HEK293 (cell line): ENCODE measurements around the gene ATP1A3.

ENCODE experiments used
- CTCF ChIA-PET: fragments of 350-600 bp; formaldehyde crosslinking; extraction: SDS; loops from one replicate; lab custom pipeline; 2021; ENCODE audit warnings: antibody characterized with exemption; lab: Yijun Ruan, JAX
- POLR2A ChIA-PET: fragments of 300-600 bp; formaldehyde crosslinking; extraction: SDS; loops from one replicate; lab custom pipeline; 2020; ENCODE audit warnings: antibody characterized with exemption, inconsistent platforms; lab: Yijun Ruan, JAX
- H3K27ac ChIP-seq: fragments of 200-500 bp; sonication (Bioruptor generic); 2 replicates; pipeline ENCODE4 v1.5.1; 2014; ENCODE audit warnings: low read depth, low read length, control low read depth, inconsistent platforms; ENCODE audit errors: extremely low read depth
- H3K36me3 ChIP-seq, 2 experiments: fragments of 200-500 bp in 1 of 2; sonication (Bioruptor generic) in 1 of 2; 1 replicate in 1 of 2; 2 replicates in 1 of 2; pipeline ENCODE4 v1.5.1; 2014 to 2017; ENCODE audit warnings: inconsistent platforms in 2 of 2, low read length in 2 of 2; ENCODE audit not compliant: control insufficient read depth in 2 of 2, insufficient read depth in 1 of 2
- H3K4me1 ChIP-seq: fragments of 200-500 bp; sonication (Bioruptor generic); 2 replicates; pipeline ENCODE4 v1.5.1; 2014; ENCODE audit warnings: mild to moderate bottlenecking, low read length, inconsistent platforms; ENCODE audit not compliant: control insufficient read depth, insufficient read depth
- H3K4me3 ChIP-seq: 2 replicates; pipeline ENCODE4 v1.5.1; 2011; ENCODE audit warnings: low read depth, mild to moderate bottlenecking, control low read depth, low read length, moderate library complexity
- H3K9me3 ChIP-seq: fragments of 200-500 bp; sonication (Bioruptor generic); 2 replicates; pipeline ENCODE4 v1.5.1; 2014; ENCODE audit warnings: low read depth, low read length, inconsistent platforms; ENCODE audit not compliant: control insufficient read depth, insufficient read depth
- BCL11A ChIP-seq: fragments of 450-650 bp; formaldehyde crosslinking; IDR thresholded peaks from 2 replicates; pipeline ENCODE4 v1.5.1; 2016; ENCODE audit warnings: low read depth, missing biosample characterization, missing genetic modification characterization
- GLI2 ChIP-seq: fragments of 450-650 bp; formaldehyde crosslinking; IDR thresholded peaks from 2 replicates; pipeline ENCODE4; 2017; ENCODE audit warnings: missing biosample characterization, missing genetic modification characterization, low read depth, borderline replicate concordance
- GLIS1 ChIP-seq: fragments of 450-650 bp; formaldehyde crosslinking; IDR thresholded peaks from 2 replicates; pipeline ENCODE4 v1.5.1; 2016; ENCODE audit warnings: missing biosample characterization, missing genetic modification characterization
- HIC1 ChIP-seq: fragments of 450-650 bp; formaldehyde crosslinking; IDR thresholded peaks from 2 replicates; pipeline ENCODE4 v1.5.1; 2016; ENCODE audit warnings: missing biosample characterization, missing genetic modification characterization
- HOXC10 ChIP-seq: sonication (generic); formaldehyde crosslinking; IDR thresholded peaks from 2 replicates; pipeline ENCODE4 v1.8.1; 2023; ENCODE audit warnings: mild to moderate bottlenecking, missing genetic modification reagents
- IKZF3 ChIP-seq: fragments of 450-650 bp; IDR thresholded peaks from 2 replicates; pipeline ENCODE4 v1.5.0; 2018; ENCODE audit warnings: missing biosample characterization, mild to moderate bottlenecking, missing genetic modification characterization, moderate library complexity
- KLF1 ChIP-seq: fragments of 450-650 bp; formaldehyde crosslinking; IDR thresholded peaks from 2 replicates; pipeline ENCODE4 v1.5.1; 2016; ENCODE audit warnings: missing biosample characterization, missing genetic modification characterization
- MZF1 ChIP-seq: fragments of 450-650 bp; formaldehyde crosslinking; IDR thresholded peaks from 2 replicates; pipeline ENCODE4 v1.5.1; 2017; ENCODE audit warnings: missing biosample characterization, missing genetic modification characterization, borderline replicate concordance
- OSR2 ChIP-seq: fragments of 450-650 bp; formaldehyde crosslinking; IDR thresholded peaks from 2 replicates; pipeline ENCODE4 v1.5.1; 2016; ENCODE audit warnings: missing biosample characterization, missing genetic modification characterization
- ZBTB20 ChIP-seq: fragments of 450-650 bp; formaldehyde crosslinking; IDR thresholded peaks from 2 replicates; pipeline ENCODE4 v1.5.1; 2016; ENCODE audit warnings: missing biosample characterization, missing genetic modification characterization
- ZBTB48 ChIP-seq: fragments of 450-650 bp; formaldehyde crosslinking; IDR thresholded peaks from 2 replicates; pipeline ENCODE4 v1.5.1; 2016; ENCODE audit warnings: missing biosample characterization, missing genetic modification characterization
- ZFP3 ChIP-seq: fragments of 450-650 bp; formaldehyde crosslinking; IDR thresholded peaks from 2 replicates; pipeline ENCODE4 v1.5.1; 2016; ENCODE audit warnings: low read depth, missing biosample characterization, missing genetic modification characterization
- ZIC2 ChIP-seq: fragments of 450-650 bp; formaldehyde crosslinking; IDR thresholded peaks from 2 replicates; pipeline ENCODE4 v1.5.1; 2016; ENCODE audit warnings: missing biosample characterization, missing genetic modification characterization
- ZNF155 ChIP-seq: fragments of 450-650 bp; formaldehyde crosslinking; IDR thresholded peaks from 2 replicates; pipeline ENCODE4 v1.5.1; 2016; ENCODE audit warnings: missing biosample characterization, missing genetic modification characterization
- ZNF211 ChIP-seq: fragments of 450-650 bp; formaldehyde crosslinking; IDR thresholded peaks from 2 replicates; pipeline ENCODE4 v1.5.1; 2016; ENCODE audit warnings: low read depth, missing biosample characterization, missing genetic modification characterization
- ZNF214 ChIP-seq: fragments of 450-650 bp; formaldehyde crosslinking; IDR thresholded peaks from 2 replicates; pipeline ENCODE4 v1.5.1; 2017; ENCODE audit warnings: missing biosample characterization, mild to moderate bottlenecking, missing genetic modification characterization, borderline replicate concordance
- ZNF223 ChIP-seq: fragments of 450-650 bp; formaldehyde crosslinking; IDR thresholded peaks from 2 replicates; pipeline ENCODE4 v1.5.1; 2016; ENCODE audit warnings: missing biosample characterization, missing genetic modification characterization
- ZNF24 ChIP-seq: fragments of 450-650 bp; formaldehyde crosslinking; IDR thresholded peaks from 2 replicates; pipeline ENCODE4 v1.5.1; 2016; ENCODE audit warnings: missing biosample characterization, missing genetic modification characterization
- ZNF366 ChIP-seq: fragments of 450-650 bp; formaldehyde crosslinking; conservative IDR thresholded peaks from 2 replicates; pipeline ENCODE4 v1.5.1; 2016; ENCODE audit warnings: missing biosample characterization, missing genetic modification characterization
- ZNF423 ChIP-seq: fragments of 450-650 bp; formaldehyde crosslinking; IDR thresholded peaks from 2 replicates; pipeline ENCODE4 v1.5.1; 2016; ENCODE audit warnings: missing biosample characterization, missing genetic modification characterization
- ZNF433 ChIP-seq: fragments of 450-650 bp; formaldehyde crosslinking; IDR thresholded peaks from 2 replicates; pipeline ENCODE4 v1.5.1; 2016; ENCODE audit warnings: missing biosample characterization, missing genetic modification characterization, low read depth
- ZNF558 ChIP-seq: fragments of 450-650 bp; formaldehyde crosslinking; IDR thresholded peaks from 2 replicates; pipeline ENCODE4 v1.5.1; 2016; ENCODE audit warnings: missing biosample characterization, missing genetic modification characterization
- ZNF561 ChIP-seq: fragments of 450-650 bp; IDR thresholded peaks from 2 replicates; pipeline ENCODE4 v1.5.1; 2018; ENCODE audit warnings: missing biosample characterization, missing genetic modification characterization, borderline replicate concordance
- ZNF580 ChIP-seq: fragments of 450-650 bp; formaldehyde crosslinking; IDR thresholded peaks from 2 replicates; pipeline ENCODE4 v1.5.1; 2016; ENCODE audit warnings: missing biosample characterization, missing genetic modification characterization
- ZNF654 ChIP-seq: fragments of 450-650 bp; formaldehyde crosslinking; IDR thresholded peaks from 2 replicates; pipeline ENCODE4 v1.5.1; 2016; ENCODE audit warnings: low read depth, missing biosample characterization, missing genetic modification characterization
- ZNF664 ChIP-seq: fragments of 450-650 bp; formaldehyde crosslinking; IDR thresholded peaks from 2 replicates; pipeline ENCODE4 v1.5.1; 2016; ENCODE audit warnings: missing biosample characterization, missing genetic modification characterization
- ZNF701 ChIP-seq: fragments of 450-650 bp; formaldehyde crosslinking; IDR thresholded peaks from 2 replicates; pipeline ENCODE4 v1.5.1; 2016; ENCODE audit warnings: missing biosample characterization, missing genetic modification characterization
- ZSCAN30 ChIP-seq: fragments of 450-650 bp; IDR thresholded peaks from 2 replicates; pipeline ENCODE4 v1.5.1; 2018; ENCODE audit warnings: missing biosample characterization, mild to moderate bottlenecking, missing genetic modification characterization, moderate library complexity
- ZXDB ChIP-seq: fragments of 450-650 bp; formaldehyde crosslinking; IDR thresholded peaks from 2 replicates; pipeline ENCODE4 v1.5.1; 2016; ENCODE audit warnings: missing biosample characterization, missing genetic modification characterization
- TF ChIP-seq, protein P1 (sequence below): fragments of 450-650 bp; formaldehyde crosslinking; IDR thresholded peaks from 2 replicates; pipeline ENCODE4 v1.5.1; 2017; ENCODE audit warnings: missing biosample characterization, missing genetic modification characterization
- TF ChIP-seq, protein P2 (sequence below): fragments of 450-650 bp; formaldehyde crosslinking; IDR thresholded peaks from 2 replicates; pipeline ENCODE4 v1.5.1; 2016; ENCODE audit warnings: missing biosample characterization, missing genetic modification characterization, low read depth

Gene ATP1A3

DNA sequence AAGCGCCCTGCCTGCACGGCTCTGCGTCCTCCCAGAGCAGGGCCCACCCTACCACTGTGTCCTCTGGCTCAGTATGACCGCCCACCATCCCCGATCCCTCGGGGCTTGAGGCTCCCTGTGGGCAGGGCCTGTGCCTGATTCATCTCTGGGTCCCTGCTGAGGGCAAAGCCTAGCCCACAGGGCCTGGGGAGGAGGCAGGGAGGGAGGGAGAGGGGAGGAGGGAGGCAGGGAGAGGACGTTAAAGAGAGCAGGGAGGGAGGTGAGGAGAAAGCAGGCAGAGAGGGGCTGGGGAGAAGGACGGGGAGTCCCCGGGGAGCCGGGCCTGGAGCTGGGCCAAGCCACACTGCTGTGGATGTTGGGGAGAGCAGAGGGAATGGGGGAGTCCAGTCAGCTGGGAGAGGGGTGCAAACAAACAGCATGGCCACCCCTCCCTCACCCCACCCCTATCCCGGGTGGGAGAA lies 61.7 kb downstream of the ATP1A3 start (continued):
- TF ChIP-seq HIC1 (tag by site-specific recombination), result no peak
- TF ChIP-seq, protein P1, sequence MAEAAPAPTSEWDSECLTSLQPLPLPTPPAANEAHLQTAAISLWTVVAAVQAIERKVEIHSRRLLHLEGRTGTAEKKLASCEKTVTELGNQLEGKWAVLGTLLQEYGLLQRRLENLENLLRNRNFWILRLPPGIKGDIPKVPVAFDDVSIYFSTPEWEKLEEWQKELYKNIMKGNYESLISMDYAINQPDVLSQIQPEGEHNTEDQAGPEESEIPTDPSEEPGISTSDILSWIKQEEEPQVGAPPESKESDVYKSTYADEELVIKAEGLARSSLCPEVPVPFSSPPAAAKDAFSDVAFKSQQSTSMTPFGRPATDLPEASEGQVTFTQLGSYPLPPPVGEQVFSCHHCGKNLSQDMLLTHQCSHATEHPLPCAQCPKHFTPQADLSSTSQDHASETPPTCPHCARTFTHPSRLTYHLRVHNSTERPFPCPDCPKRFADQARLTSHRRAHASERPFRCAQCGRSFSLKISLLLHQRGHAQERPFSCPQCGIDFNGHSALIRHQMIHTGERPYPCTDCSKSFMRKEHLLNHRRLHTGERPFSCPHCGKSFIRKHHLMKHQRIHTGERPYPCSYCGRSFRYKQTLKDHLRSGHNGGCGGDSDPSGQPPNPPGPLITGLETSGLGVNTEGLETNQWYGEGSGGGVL (tag by site-specific recombination), result peak; percentile 85

GRCh38 chr19:41930926-41931592 lies 63.0 kb downstream of the ATP1A3 start:
- ChIA-PET CTCF (interaction anchor here (0.6 to 1.8 kb wide), 6 partner anchors 58 to 875 kb away, joined by 3 to 8 read pairs (median 4); no protein-coding TSS in a partner anchor), POLR2A (interaction anchor here (1.2 to 2.0 kb wide), 2 partner anchors 58 to 71 kb away, joined by 4 to 7 read pairs; partner anchors contain the start of gene RPS19)
- TF ChIP-seq ZIC2 (tag by site-specific recombination) (peak; percentile 100), ZSCAN30 (0 out of 2 replicates have a peak, but pooled peaks have one; percentile 68), OSR2 (tag by site-specific recombination) (peak; percentile 47; the same call in 1 of the 2 replicates), ZNF664 (tag by site-specific recombination) (peak; percentile 99), ZNF580 (tag by site-specific recombination) (peak; percentile 64), ZNF214 (tag by site-specific recombination) (no peak), ZNF558 (tag by site-specific recombination) (no peak), ZFP3 (tag by site-specific recombination) (no peak), ZBTB20 (tag by site-specific recombination) (peak; percentile 31; the same call in 1 of the 2 replicates), ZXDB (tag by site-specific recombination) (no peak), ZNF654 (tag by site-specific recombination) (no peak), ZNF366 (tag by site-specific recombination) (0 out of 2 replicates have a peak, but pooled peaks have one; percentile 29), BCL11A (tag by site-specific recombination) (no peak), ZBTB48 (tag by site-specific recombination) (peak; percentile 39; the same call in 1 of the 2 replicates), ZNF433 (tag by site-specific recombination) (no peak), MZF1 (peak; percentile 78; the same call in 1 of the 2 replicates), ZNF24 (no peak), IKZF3 (tag by site-specific recombination) (peak; percentile 21; the same call in 1 of the 2 replicates), ZNF561 (tag by site-specific recombination) (0 out of 2 replicates have a peak, but pooled peaks have one; percentile 34), KLF1 (0 out of 2 replicates have a peak, but pooled peaks have one; percentile 6), ZNF223 (no peak), ZNF155 (tag by site-specific recombination) (no peak), ZNF423 (tag by site-specific recombination) (peak; percentile 96), ZNF701 (tag by site-specific recombination) (no peak), HOXC10 (no peak), ZNF211 (tag by site-specific recombination) (no peak), GLIS1 (peak; percentile 100), GLI2 (tag by site-specific recombination) (no peak)
- TF ChIP-seq, protein P2, sequence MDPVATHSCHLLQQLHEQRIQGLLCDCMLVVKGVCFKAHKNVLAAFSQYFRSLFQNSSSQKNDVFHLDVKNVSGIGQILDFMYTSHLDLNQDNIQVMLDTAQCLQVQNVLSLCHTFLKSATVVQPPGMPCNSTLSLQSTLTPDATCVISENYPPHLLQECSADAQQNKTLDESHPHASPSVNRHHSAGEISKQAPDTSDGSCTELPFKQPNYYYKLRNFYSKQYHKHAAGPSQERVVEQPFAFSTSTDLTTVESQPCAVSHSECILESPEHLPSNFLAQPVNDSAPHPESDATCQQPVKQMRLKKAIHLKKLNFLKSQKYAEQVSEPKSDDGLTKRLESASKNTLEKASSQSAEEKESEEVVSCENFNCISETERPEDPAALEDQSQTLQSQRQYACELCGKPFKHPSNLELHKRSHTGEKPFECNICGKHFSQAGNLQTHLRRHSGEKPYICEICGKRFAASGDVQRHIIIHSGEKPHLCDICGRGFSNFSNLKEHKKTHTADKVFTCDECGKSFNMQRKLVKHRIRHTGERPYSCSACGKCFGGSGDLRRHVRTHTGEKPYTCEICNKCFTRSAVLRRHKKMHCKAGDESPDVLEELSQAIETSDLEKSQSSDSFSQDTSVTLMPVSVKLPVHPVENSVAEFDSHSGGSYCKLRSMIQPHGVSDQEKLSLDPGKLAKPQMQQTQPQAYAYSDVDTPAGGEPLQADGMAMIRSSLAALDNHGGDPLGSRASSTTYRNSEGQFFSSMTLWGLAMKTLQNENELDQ (tag by site-specific recombination), result no peak

More at GRCh38 chr19:41930926-41931592, 63.0 kb downstream of the ATP1A3 start:
- no peaks in the 10 kb centered on the region for H3K9me3 ChIP-seq
- no peak overlapping the region for H3K4me3 ChIP-seq
- H3K27ac ChIP-seq, result no peak overlapping the region
- peaks cover 6% of the 10 kb centered on the region for H3K4me1 ChIP-seq
- no peaks in the 10 kb centered on the region for H3K36me3 ChIP-seq
